ENCODE results near the gene RPL27A. TPM values are rescaled to one million over a fixed set of nuclear protein-coding genes. Genes with fewer than 3 reads are reported as not detected.

RPL27A gene
- total RNA-seq, 2 donors from 2014 or later, result 1,114 to 1,791 TPM

DNA sequence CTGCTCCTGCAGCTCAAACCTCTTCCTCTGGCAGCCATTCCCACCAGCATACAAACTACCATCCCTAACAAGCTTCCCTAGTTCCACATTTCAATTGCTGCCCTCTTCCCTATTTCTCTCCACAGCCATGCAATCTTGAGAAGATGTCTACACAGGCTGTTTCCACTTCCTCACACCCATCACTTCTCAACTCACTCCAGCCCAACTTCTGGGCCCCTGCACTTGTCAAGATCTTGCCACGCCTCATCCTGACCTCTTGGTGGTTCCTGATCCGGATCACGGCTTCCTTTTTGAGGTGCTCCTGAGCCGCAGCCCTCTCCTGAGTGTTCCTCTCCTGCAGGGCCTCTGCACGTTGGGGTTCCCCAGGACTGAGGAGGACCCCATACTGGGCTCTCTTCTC, 22.6 kb downstream of the RPL27A start:
- H3K9me3 ChIP-seq (ENCODE audit: control insufficient read depth, low read length), result no peaks in the 10 kb centered on the region
- no peak overlapping the region for H3K4me3 Mint-ChIP-seq
- H3K27ac Mint-ChIP-seq, result no peak overlapping the region
- H3K27me3 ChIP-seq (ENCODE audit: control insufficient read depth, insufficient read depth, low read length, poor library complexity, severe bottlenecking), result no peaks in the 10 kb centered on the region
- H3K4me1 ChIP-seq (ENCODE audit: control insufficient read depth, insufficient read depth, low read length), result peaks cover 4% of the 10 kb centered on the region
- 96 to 100% methylated on average over 5 of the region's 5 CpGs for WGBS, 2 experiments (ENCODE audit: insufficient coverage in 1 of 2, insufficient read length in 1 of 2)
- H3K4me1 Mint-ChIP-seq, result peaks cover 24% of the 10 kb centered on the region
- H3K27ac ChIP-seq (ENCODE audit: low read depth, low read length), result no peak overlapping the region
- H3K27me3 Mint-ChIP-seq (ENCODE audit: insufficient read depth), result no peaks in the 10 kb centered on the region
- no peak overlapping the region for H3K9ac ChIP-seq (ENCODE audit: extremely low read depth, low read length, poor library complexity, severe bottlenecking)
- TF ChIP-seq, protein P1, sequence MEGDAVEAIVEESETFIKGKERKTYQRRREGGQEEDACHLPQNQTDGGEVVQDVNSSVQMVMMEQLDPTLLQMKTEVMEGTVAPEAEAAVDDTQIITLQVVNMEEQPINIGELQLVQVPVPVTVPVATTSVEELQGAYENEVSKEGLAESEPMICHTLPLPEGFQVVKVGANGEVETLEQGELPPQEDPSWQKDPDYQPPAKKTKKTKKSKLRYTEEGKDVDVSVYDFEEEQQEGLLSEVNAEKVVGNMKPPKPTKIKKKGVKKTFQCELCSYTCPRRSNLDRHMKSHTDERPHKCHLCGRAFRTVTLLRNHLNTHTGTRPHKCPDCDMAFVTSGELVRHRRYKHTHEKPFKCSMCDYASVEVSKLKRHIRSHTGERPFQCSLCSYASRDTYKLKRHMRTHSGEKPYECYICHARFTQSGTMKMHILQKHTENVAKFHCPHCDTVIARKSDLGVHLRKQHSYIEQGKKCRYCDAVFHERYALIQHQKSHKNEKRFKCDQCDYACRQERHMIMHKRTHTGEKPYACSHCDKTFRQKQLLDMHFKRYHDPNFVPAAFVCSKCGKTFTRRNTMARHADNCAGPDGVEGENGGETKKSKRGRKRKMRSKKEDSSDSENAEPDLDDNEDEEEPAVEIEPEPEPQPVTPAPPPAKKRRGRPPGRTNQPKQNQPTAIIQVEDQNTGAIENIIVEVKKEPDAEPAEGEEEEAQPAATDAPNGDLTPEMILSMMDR (conservative IDR thresholded peaks at IDR 0.05), result no peak
- peaks cover 93% of the 10 kb centered on the region for H3K36me3 ChIP-seq (ENCODE audit: control insufficient read depth, insufficient read depth, low read length)
- H3K36me3 Mint-ChIP-seq (ENCODE audit: low read depth), result peaks cover 46% of the 10 kb centered on the region
- no peak for DNase-seq
- no peak overlapping the region for H3K4me3 ChIP-seq (ENCODE audit: low read length)
- H3K9me3 Mint-ChIP-seq, result no peaks in the 10 kb centered on the region

DNA sequence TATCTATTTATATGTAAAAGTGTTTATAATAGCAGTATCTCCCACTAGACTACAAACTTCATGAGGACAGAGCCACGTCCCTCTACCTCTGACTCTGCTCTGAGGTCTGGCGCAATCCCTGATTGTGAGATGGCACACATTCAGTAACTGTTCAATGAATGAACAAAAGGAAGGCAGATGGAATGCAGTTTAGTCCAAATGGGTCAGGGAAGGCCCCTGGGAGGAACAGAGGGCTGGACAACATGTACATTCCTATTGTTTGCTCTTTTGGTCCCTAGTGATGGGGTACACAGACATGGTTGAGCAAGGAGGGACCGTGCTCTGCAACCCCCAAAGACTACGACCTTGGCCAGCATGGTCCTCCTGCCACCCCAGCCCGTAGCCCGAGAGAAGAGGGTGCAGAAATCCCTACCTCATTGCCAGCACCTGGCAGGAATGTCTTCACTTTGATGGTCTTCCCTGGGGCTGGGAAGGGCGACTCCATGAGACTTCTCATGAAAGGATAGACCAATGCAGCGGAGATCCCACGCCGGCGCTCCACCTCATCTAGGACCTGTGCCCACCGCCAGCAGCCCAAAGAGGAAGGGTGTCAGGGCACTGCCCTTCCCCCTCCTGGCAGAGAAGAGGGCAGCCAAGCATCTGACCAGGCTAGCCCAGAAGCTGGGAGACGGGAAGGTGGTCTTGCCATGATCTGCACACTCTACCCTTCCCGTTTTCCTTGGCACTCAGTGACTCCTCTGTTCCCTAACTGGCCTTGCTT, 24.3 kb downstream of the RPL27A start:
- Histone ChIP-seq H3K27ac (ENCODE audit: low read depth, low read length) (no peak overlapping the region), H3K36me3 (ENCODE audit: control insufficient read depth, insufficient read depth, low read length) (peaks cover 96% of the 10 kb centered on the region), H3K27me3 (ENCODE audit: control insufficient read depth, insufficient read depth, low read length, poor library complexity, severe bottlenecking) (no peaks in the 10 kb centered on the region), H3K9ac (ENCODE audit: extremely low read depth, low read length, poor library complexity, severe bottlenecking) (no peak overlapping the region), H3K4me1 (ENCODE audit: control insufficient read depth, insufficient read depth, low read length) (no peaks in the 10 kb centered on the region), H3K4me3 (ENCODE audit: low read length) (no peak overlapping the region), H3K9me3 (ENCODE audit: control insufficient read depth, low read length) (no peaks in the 10 kb centered on the region)
- H3K4me1 Mint-ChIP-seq, result peaks cover 11% of the 10 kb centered on the region
- TF ChIP-seq, protein P1 (conservative IDR thresholded peaks at IDR 0.05), result no peak
- no peaks in the 10 kb centered on the region for H3K27me3 Mint-ChIP-seq (ENCODE audit: insufficient read depth)
- 96% methylated on average over 10 to 14 of the region's 14 CpGs for WGBS, 2 experiments (ENCODE audit: insufficient coverage in 1 of 2, insufficient read length in 1 of 2)
- H3K4me3 Mint-ChIP-seq, result no peak overlapping the region
- H3K27ac Mint-ChIP-seq, result no peak overlapping the region
- no peaks in the 10 kb centered on the region for H3K9me3 Mint-ChIP-seq
- H3K36me3 Mint-ChIP-seq (ENCODE audit: low read depth), result peaks cover 46% of the 10 kb centered on the region
- peak; percentile 40 for DNase-seq

DNA sequence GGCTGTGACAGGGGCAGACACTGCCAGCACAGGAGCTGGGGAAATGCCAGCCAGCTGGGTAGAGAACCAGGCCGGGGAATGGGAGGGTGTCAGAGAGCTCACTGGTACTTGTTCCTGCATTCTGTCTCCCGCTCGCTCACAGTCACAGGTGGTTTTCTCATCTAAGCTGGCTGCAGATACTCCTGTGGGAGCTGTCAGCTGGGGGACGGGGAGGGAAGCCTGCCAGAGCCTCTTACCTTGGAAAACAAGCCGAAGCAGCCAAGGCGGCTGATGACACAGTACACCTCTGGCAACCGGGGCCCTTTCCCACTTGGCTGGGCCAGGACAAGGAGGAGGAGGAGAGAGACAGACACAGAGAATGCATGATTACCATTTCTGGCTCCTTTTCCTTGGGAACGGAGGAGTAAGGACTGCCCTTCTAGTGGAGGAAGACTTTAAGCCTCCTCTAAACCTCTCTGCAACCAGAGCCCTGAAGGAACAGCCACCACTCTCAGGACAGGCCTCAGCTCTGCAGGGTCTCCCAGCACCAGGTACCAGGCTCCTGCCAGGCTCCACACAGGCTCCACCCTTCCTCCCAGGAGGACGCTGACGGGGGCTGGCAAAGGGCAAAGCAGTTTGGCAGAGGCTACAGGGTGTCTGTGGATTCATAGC, 25.1 kb downstream of the RPL27A start:
- Histone ChIP-seq H3K27me3 (ENCODE audit: control insufficient read depth, insufficient read depth, low read length, poor library complexity, severe bottlenecking) (no peaks in the 10 kb centered on the region), H3K9ac (ENCODE audit: extremely low read depth, low read length, poor library complexity, severe bottlenecking) (no peak overlapping the region), H3K9me3 (ENCODE audit: control insufficient read depth, low read length) (no peaks in the 10 kb centered on the region), H3K36me3 (ENCODE audit: control insufficient read depth, insufficient read depth, low read length) (peaks cover 96% of the 10 kb centered on the region), H3K27ac (ENCODE audit: low read depth, low read length) (no peak overlapping the region), H3K4me3 (ENCODE audit: low read length) (no peak overlapping the region), H3K4me1 (ENCODE audit: control insufficient read depth, insufficient read depth, low read length) (no peaks in the 10 kb centered on the region)
- DNase-seq, result peak; percentile 40
- WGBS, 2 experiments (ENCODE audit: insufficient coverage in 1 of 2, insufficient read length in 1 of 2), result 94 to 96% methylated on average over 7 to 10 of the region's 10 CpGs
- H3K4me1 Mint-ChIP-seq, result peaks cover 4% of the 10 kb centered on the region
- no peak overlapping the region for H3K4me3 Mint-ChIP-seq
- peaks cover 45% of the 10 kb centered on the region for H3K36me3 Mint-ChIP-seq (ENCODE audit: low read depth)
- no peaks in the 10 kb centered on the region for H3K9me3 Mint-ChIP-seq
- no peak overlapping the region for H3K27ac Mint-ChIP-seq
- TF ChIP-seq, protein P1 (conservative IDR thresholded peaks at IDR 0.05), result no peak
- H3K27me3 Mint-ChIP-seq (ENCODE audit: insufficient read depth), result no peaks in the 10 kb centered on the region

Data from endodermal cell (in vitro differentiated cells).